NT2/D1 (cell line): ENCODE results near the gene LTBP1.

ENCODE experiments used
- YY1 ChIP-seq: IDR thresholded peaks from 2 replicates; pipeline ENCODE4 v1.6.1; 2011; ENCODE audit not compliant: insufficient read length, insufficient read depth
- ZNF274 ChIP-seq: IDR thresholded peaks from 2 replicates; pipeline ENCODE4 v1.6.1; 2011; ENCODE audit warnings: mild to moderate bottlenecking, low read depth, low read length

DNA sequence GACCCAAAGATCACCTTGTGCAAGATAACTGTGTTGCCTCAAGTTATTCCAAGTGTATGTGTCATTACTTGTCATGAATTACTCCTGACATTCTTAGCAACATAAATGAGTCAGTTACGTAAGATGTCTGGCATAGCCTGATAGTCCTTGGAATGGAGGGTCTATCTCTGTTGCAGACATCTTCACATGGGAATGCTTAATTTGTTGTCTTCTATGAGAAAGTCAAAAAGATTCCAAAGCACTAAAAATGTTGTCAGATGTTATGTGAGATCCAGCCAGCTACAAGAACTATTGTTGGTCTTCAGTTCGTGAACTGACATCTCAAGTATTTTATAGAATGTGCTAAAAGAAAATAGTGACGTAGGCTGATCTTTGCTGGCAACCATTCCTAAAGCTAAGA is 351.5 kb downstream of the LTBP1 start:
- TF ChIP-seq ZNF274 = no peak
- no peak for TF ChIP-seq YY1
